Large intestine (tissue), 3 donors: ENCODE results near the gene CLIC4. TPM values are rescaled to one million over a fixed set of nuclear protein-coding genes. Genes with fewer than 3 reads are reported as not detected.
"Not testable (repeated sequence)": the region's sequence is repeated elsewhere in the genome, so short reads cannot be mapped to it uniquely, and the experiment has no call there.

ENCODE experiments used
- DNase-seq, 2 donors: peaks; one replicate each; pipeline versions ENCODE4 v3.0.0 to v3.0.0-alpha.2; 2013
- H3K27ac ChIP-seq: one replicate; pipeline ENCODE4 v1.5.1; 2013; ENCODE audit warnings: low read length
- H3K27me3 ChIP-seq: 2 replicates; pipeline ENCODE4 v1.6.1; 2013; ENCODE audit warnings: low read length; ENCODE audit not compliant: control insufficient read depth, insufficient read depth
- H3K36me3 ChIP-seq: 2 replicates; pipeline ENCODE4 v1.6.1; 2013; ENCODE audit warnings: low read length; ENCODE audit not compliant: control insufficient read depth, insufficient read depth
- H3K4me1 ChIP-seq: one replicate; pipeline ENCODE4 v1.6.1; 2013; ENCODE audit warnings: low read length; ENCODE audit not compliant: control insufficient read depth, insufficient read depth
- H3K4me3 ChIP-seq: one replicate; pipeline ENCODE4 v1.5.1; 2013; ENCODE audit warnings: low read length
- H3K9me3 ChIP-seq: one replicate; pipeline ENCODE4 v1.6.1; 2013; ENCODE audit warnings: mild to moderate bottlenecking, low read depth, low read length, moderate library complexity; ENCODE audit not compliant: control insufficient read depth
- WGBS: methylation state at CpG from one replicate; pipeline ENCODE4 v1.1.5; 2013; ENCODE audit warnings: low lambda C conversion rate; ENCODE audit not compliant: insufficient coverage; 5-methylcytosine and 5-hydroxymethylcytosine counted together
- polyA plus RNA-seq: library from polyadenylated mRNA; unstranded; fragments of 120-200 nt; gene quantifications from one replicate; pipeline ENCODE4 v1.2.1, GENCODE V29; 2013

The CLIC4 gene
- polyA plus RNA-seq, 1 donor = 70.3 TPM

GRCh38 chr1:24748191-24749121 is 3.2 kb downstream of the CLIC4 start:
- H3K4me1 ChIP-seq = peaks cover 8% of the 10 kb centered on the region
- no peak overlapping the region for H3K4me3 ChIP-seq
- H3K9me3 ChIP-seq = no peaks in the 10 kb centered on the region
- DNase-seq = no peak
- H3K36me3 ChIP-seq = no peaks in the 10 kb centered on the region
- peaks cover 3% of the 10 kb centered on the region for H3K27me3 ChIP-seq
- no peak overlapping the region for H3K27ac ChIP-seq
- 100% methylated on average over 3 of the region's 14 CpGs for WGBS

GRCh38 chr1:24749252-24749651 is 4.0 kb downstream of the CLIC4 start:
- Histone ChIP-seq H3K36me3 (no peaks in the 10 kb centered on the region), H3K4me1 (no peaks in the 10 kb centered on the region), H3K27ac (no peak overlapping the region), H3K4me3 (no peak overlapping the region), H3K9me3 (no peaks in the 10 kb centered on the region), H3K27me3 (peaks cover 3% of the 10 kb centered on the region)
- no CpG with 5 or more reads among the region's 1 CpG for WGBS
- no peak for DNase-seq

- peaks cover 3% of the 10 kb centered on the region for H3K27me3 ChIP-seq
- DNase-seq = no peak
- no CpG with 5 or more reads among the region's 8 CpGs for WGBS
- H3K36me3 ChIP-seq = no peaks in the 10 kb centered on the region
- H3K4me3 ChIP-seq = no peak overlapping the region
- H3K4me1 ChIP-seq = no peaks in the 10 kb centered on the region
- no peaks in the 10 kb centered on the region for H3K9me3 ChIP-seq
- no peak overlapping the region for H3K27ac ChIP-seq
These were observed 4.6 kb downstream of the CLIC4 start for GRCh38 chr1:24749886-24750285.

GRCh38 chr1:24751833-24752232 is 6.6 kb downstream of the CLIC4 start:
- no peaks in the 10 kb centered on the region for H3K36me3 ChIP-seq
- H3K27me3 ChIP-seq = no peaks in the 10 kb centered on the region
- DNase-seq = no peak
- H3K4me3 ChIP-seq = no peak overlapping the region
- H3K4me1 ChIP-seq = no peaks in the 10 kb centered on the region
- no peaks in the 10 kb centered on the region for H3K9me3 ChIP-seq
- H3K27ac ChIP-seq = no peak overlapping the region
- no CpG with 5 or more reads among the region's 1 CpG for WGBS

GRCh38 chr1:24752305-24752704 is 7.1 kb downstream of the CLIC4 start:
- H3K4me3 ChIP-seq = no peak overlapping the region
- no peaks in the 10 kb centered on the region for H3K36me3 ChIP-seq
- no peak for DNase-seq
- no peak overlapping the region for H3K27ac ChIP-seq
- WGBS = no CpG with 5 or more reads among the region's 3 CpGs
- no peaks in the 10 kb centered on the region for H3K4me1 ChIP-seq
- no peaks in the 10 kb centered on the region for H3K9me3 ChIP-seq
- H3K27me3 ChIP-seq = no peaks in the 10 kb centered on the region

GRCh38 chr1:24754229-24754628 is 9.0 kb downstream of the CLIC4 start:
- no peak overlapping the region for H3K27ac ChIP-seq
- no peaks in the 10 kb centered on the region for H3K4me1 ChIP-seq
- no peaks in the 10 kb centered on the region for H3K36me3 ChIP-seq
- H3K27me3 ChIP-seq = no peaks in the 10 kb centered on the region
- 90% methylated on average over 2 of the region's 5 CpGs for WGBS
- no peak overlapping the region for H3K4me3 ChIP-seq
- no peaks in the 10 kb centered on the region for H3K9me3 ChIP-seq
- no peak for DNase-seq

GRCh38 chr1:24755323-24755722 is 10.1 kb downstream of the CLIC4 start:
- H3K36me3 ChIP-seq, DNase-seq, H3K9me3 ChIP-seq, H3K27me3 ChIP-seq, H3K4me1 ChIP-seq, H3K4me3 ChIP-seq, H3K27ac ChIP-seq: not testable (repeated sequence)
- WGBS = no CpG with 5 or more reads among the region's 6 CpGs

- Histone ChIP-seq H3K27me3 (no peaks in the 10 kb centered on the region), H3K27ac (no peak overlapping the region), H3K4me3 (no peak overlapping the region), H3K9me3 (no peaks in the 10 kb centered on the region), H3K36me3 (no peaks in the 10 kb centered on the region), H3K4me1 (no peaks in the 10 kb centered on the region)
- no peak for DNase-seq
- WGBS = no CpG with 5 or more reads among the region's 2 CpGs
These were observed 11.1 kb downstream of the CLIC4 start for GRCh38 chr1:24756395-24756794.

GRCh38 chr1:24759492-24759891 is 14.2 kb downstream of the CLIC4 start:
- no peaks in the 10 kb centered on the region for H3K9me3 ChIP-seq
- DNase-seq = no peak
- H3K27me3 ChIP-seq = no peaks in the 10 kb centered on the region
- no peak overlapping the region for H3K4me3 ChIP-seq
- no peaks in the 10 kb centered on the region for H3K4me1 ChIP-seq
- H3K36me3 ChIP-seq = no peaks in the 10 kb centered on the region
- WGBS = no CpG with 5 or more reads among the region's 5 CpGs
- H3K27ac ChIP-seq = no peak overlapping the region

GRCh38 chr1:24761582-24761981 is 16.3 kb downstream of the CLIC4 start:
- no peak for DNase-seq
- H3K9me3 ChIP-seq = no peaks in the 10 kb centered on the region
- peaks cover 5% of the 10 kb centered on the region for H3K4me1 ChIP-seq
- no peaks in the 10 kb centered on the region for H3K36me3 ChIP-seq
- H3K4me3 ChIP-seq = no peak overlapping the region
- no peak overlapping the region for H3K27ac ChIP-seq
- H3K27me3 ChIP-seq = no peaks in the 10 kb centered on the region
- 80% methylated on average over 1 of the region's 1 CpG for WGBS
